OCI-LY7 (cell line): Measurements from ENCODE around the gene PEX11G. TPM values are rescaled to one million over a fixed set of nuclear protein-coding genes. Genes with fewer than 3 reads are reported as not detected.

Experiments
- BruUV-seq: library from RNA; stranded (reverse); fragments of 400-500 nt; replicated peaks from 2 replicates; lab custom pipeline; 2021; lab: Mats Ljungman, UMichigan
- CTCF ChIA-PET: fragments of 300-600 bp; sonication (Branson Sonifier 250); formaldehyde crosslinking; loops from one replicate; lab custom pipeline; 2022; ENCODE audit warnings: antibody characterized with exemption; ENCODE audit not compliant: unreplicated experiment; lab: Charles Lee
- POLR2A ChIA-PET: fragments of 300-600 bp; sonication (Branson Sonifier 250); formaldehyde crosslinking; loops from one replicate; lab custom pipeline; 2022; ENCODE audit warnings: antibody characterized with exemption; lab: Charles Lee
- DNase-seq: peaks from one replicate; pipeline ENCODE4 v3.0.0-alpha.2; 2015; ENCODE audit warnings: low spot score
- H2AFZ ChIP-seq: fragments of 200-600 bp; sonication (generic), shearing (Covaris generic); 2 replicates; pipeline ENCODE4 v1.6.1; 2014; ENCODE audit warnings: mild to moderate bottlenecking, antibody characterized with exemption, low read length, moderate library complexity
- H3K27ac ChIP-seq: fragments of 200-600 bp; sonication (generic); 2 replicates; pipeline ENCODE4 v1.5.1; 2014; ENCODE audit warnings: mixed run types, low read depth, mild to moderate bottlenecking, moderate library complexity, low read length, inconsistent platforms; ENCODE audit not compliant: poor library complexity, severe bottlenecking
- H3K36me3 ChIP-seq: fragments of 200-600 bp; sonication (generic); 2 replicates; pipeline ENCODE4 v1.6.1; 2014; ENCODE audit warnings: mild to moderate bottlenecking, antibody characterized with exemption, low read length, moderate library complexity, mixed read lengths; ENCODE audit not compliant: insufficient read depth
- H3K4me1 ChIP-seq: fragments of 200-600 bp; sonication (generic); 2 replicates; pipeline ENCODE4 v1.5.1; 2014; ENCODE audit warnings: mild to moderate bottlenecking, low read length; ENCODE audit not compliant: insufficient read depth, poor library complexity, severe bottlenecking
- H3K4me2 ChIP-seq: fragments of 200-600 bp; sonication (generic); 2 replicates; pipeline ENCODE4 v1.6.1; 2014; ENCODE audit warnings: mild to moderate bottlenecking, low read length
- H3K4me3 ChIP-seq: fragments of 200-600 bp; sonication (generic); 2 replicates; pipeline ENCODE4 v1.5.1; 2014; ENCODE audit warnings: mild to moderate bottlenecking, low read depth, low read length; ENCODE audit not compliant: poor library complexity, severe bottlenecking
- H3K79me2 ChIP-seq: fragments of 200-600 bp; sonication (generic); 2 replicates; pipeline ENCODE4 v1.6.1; 2016; ENCODE audit warnings: low read depth, mild to moderate bottlenecking, low read length, moderate library complexity, mixed read lengths; ENCODE audit not compliant: insufficient read depth
- H3K9me2 ChIP-seq: fragments of 200-600 bp; sonication (generic); 2 replicates; pipeline ENCODE4 v1.6.1; 2016; ENCODE audit warnings: mild to moderate bottlenecking, low read length, mixed read lengths; ENCODE audit not compliant: insufficient read depth
- H3K9me3 ChIP-seq: fragments of 200-600 bp; sonication (generic); 2 replicates; pipeline ENCODE4 v1.6.1; 2014; ENCODE audit warnings: mild to moderate bottlenecking, mixed run types, low read length, mixed read lengths
- H4K20me1 ChIP-seq: fragments of 200-600 bp; sonication (generic); 2 replicates; pipeline ENCODE4 v1.6.1; 2014; ENCODE audit warnings: mild to moderate bottlenecking, antibody characterized with exemption, low read length, moderate library complexity, mixed read lengths; ENCODE audit not compliant: insufficient read depth
- EZH2phosphoT487 ChIP-seq: fragments of 200-600 bp; sonication (generic); IDR thresholded peaks from 2 replicates; pipeline ENCODE4 v1.6.1; 2018; ENCODE audit warnings: low read depth, borderline replicate concordance, mild to moderate bottlenecking, mixed run types, antibody characterized with exemption, low read length, moderate library complexity, mixed read lengths
- intact Hi-C: fragments of 100-400 bp; cut with micrococcal nuclease; formaldehyde crosslinking; loops from one replicate; pipeline ENCODE4 v1.10.0; 2022; ENCODE audit not compliant: unreplicated experiment
- total RNA-seq, 2 experiments: library from RNA; depleted of rRNA in 1 of 2; stranded (reverse); fragments of >200 nt in 1 of 2; shearing (Covaris generic) in 1 of 2; gene quantifications; 2 replicates each; pipeline ENCODE4 v1.2.3, GENCODE V29; 2014 to 2022
- TF ChIP-seq, protein P1 (sequence below): fragments of 200-600 bp; sonication (generic); conservative IDR thresholded peaks from 2 replicates; pipeline ENCODE4 v1.5.1; 2014; ENCODE audit warnings: mild to moderate bottlenecking, antibody characterized with exemption, low read length, moderate library complexity, mixed read lengths

PEX11G gene
- total RNA-seq, 2 experiments from 2014 or later, result not detected

DNA sequence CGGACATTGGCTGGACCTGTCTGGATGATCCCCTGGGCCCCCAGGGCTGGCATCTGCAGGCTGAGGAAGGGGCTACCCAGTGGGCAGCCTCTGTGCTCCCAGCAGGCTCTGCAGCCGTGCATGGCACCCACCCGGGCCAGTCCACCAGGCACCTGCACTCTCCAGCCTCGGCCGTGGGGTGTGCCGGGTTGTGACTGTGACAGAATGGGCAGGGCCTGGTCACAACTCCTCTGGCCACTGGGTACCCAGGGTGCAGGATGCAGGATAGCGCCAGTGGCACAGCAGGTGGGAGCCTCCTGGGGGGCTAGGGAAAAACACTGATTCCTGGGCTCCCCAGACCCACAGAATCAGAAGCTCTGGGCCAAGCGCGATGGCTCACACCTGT lies 10.0 kb downstream of the PEX11G start:
- no peak for DNase-seq
- TF ChIP-seq, protein P1, sequence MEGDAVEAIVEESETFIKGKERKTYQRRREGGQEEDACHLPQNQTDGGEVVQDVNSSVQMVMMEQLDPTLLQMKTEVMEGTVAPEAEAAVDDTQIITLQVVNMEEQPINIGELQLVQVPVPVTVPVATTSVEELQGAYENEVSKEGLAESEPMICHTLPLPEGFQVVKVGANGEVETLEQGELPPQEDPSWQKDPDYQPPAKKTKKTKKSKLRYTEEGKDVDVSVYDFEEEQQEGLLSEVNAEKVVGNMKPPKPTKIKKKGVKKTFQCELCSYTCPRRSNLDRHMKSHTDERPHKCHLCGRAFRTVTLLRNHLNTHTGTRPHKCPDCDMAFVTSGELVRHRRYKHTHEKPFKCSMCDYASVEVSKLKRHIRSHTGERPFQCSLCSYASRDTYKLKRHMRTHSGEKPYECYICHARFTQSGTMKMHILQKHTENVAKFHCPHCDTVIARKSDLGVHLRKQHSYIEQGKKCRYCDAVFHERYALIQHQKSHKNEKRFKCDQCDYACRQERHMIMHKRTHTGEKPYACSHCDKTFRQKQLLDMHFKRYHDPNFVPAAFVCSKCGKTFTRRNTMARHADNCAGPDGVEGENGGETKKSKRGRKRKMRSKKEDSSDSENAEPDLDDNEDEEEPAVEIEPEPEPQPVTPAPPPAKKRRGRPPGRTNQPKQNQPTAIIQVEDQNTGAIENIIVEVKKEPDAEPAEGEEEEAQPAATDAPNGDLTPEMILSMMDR, result no peak
- no peak for TF ChIP-seq EZH2phosphoT487
- POLR2A ChIA-PET, result no interaction called here
- H3K79me2 ChIP-seq, result no peaks in the 10 kb centered on the region
- H3K9me2 ChIP-seq, result no peaks in the 10 kb centered on the region
- H3K9me3 ChIP-seq, result no peaks in the 10 kb centered on the region
- no peak overlapping the region for H3K4me3 ChIP-seq
- no peak overlapping the region for H3K4me2 ChIP-seq
- H4K20me1 ChIP-seq, result no peaks in the 10 kb centered on the region
- peaks cover 9% of the 10 kb centered on the region; the same call in 1 of the 2 replicates for H3K36me3 ChIP-seq
- no peak overlapping the region for H2AFZ ChIP-seq
- intact Hi-C loops, result no loop called here
- BruUV-seq, result no TSS peak
- no peaks in the 10 kb centered on the region for H3K4me1 ChIP-seq
- CTCF ChIA-PET, result no interaction called here
- no peak overlapping the region for H3K27ac ChIP-seq

DNA sequence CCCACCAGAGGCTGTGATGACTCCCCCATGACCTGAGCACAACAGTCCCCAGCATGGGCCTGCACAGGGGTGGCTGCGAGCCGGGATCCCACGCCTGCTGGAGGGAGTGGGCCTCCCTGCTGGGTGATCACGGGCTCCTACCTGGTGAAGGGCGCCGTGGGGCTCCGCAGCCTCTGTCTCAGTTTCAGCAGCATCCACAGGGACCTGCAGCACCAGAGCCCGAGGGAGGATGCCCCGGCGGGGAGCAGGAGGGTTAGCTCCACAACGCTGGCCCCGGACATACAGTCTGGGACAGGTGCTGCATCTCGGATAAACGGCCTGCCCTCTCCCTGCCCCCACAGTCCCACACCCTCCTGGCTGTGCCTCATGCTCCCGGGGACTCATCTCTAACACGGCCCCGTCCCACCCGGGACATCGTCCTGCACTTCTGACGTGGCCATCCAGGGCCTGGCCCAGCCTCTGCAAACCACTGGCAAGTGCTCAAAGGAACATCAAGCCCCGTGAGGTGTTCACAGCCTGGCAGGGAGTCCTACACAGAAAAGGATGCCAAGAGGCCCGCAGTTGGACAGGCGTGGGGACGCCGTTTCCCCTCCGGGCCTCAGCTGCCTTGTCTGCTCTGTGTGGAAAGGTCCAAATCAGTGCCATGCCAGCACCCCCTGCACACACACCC lies 10.5 kb downstream of the PEX11G start:
- DNase-seq, result no peak
- H2AFZ ChIP-seq, result no peak overlapping the region
- TF ChIP-seq, protein P1, result no peak
- TF ChIP-seq EZH2phosphoT487, result no peak
- CTCF ChIA-PET, result no interaction called here
- H3K4me2 ChIP-seq, result no peak overlapping the region
- no peaks in the 10 kb centered on the region for H4K20me1 ChIP-seq
- no peaks in the 10 kb centered on the region for H3K79me2 ChIP-seq
- POLR2A ChIA-PET, result no interaction called here
- H3K4me1 ChIP-seq, result peaks cover under 1% of the 10 kb centered on the region
- no peaks in the 10 kb centered on the region for H3K9me2 ChIP-seq
- H3K36me3 ChIP-seq, result peaks cover 10% of the 10 kb centered on the region
- no TSS peak for BruUV-seq
- H3K27ac ChIP-seq, result no peak overlapping the region
- intact Hi-C loops, result no loop called here
- no peaks in the 10 kb centered on the region for H3K9me3 ChIP-seq
- H3K4me3 ChIP-seq, result no peak overlapping the region

DNA sequence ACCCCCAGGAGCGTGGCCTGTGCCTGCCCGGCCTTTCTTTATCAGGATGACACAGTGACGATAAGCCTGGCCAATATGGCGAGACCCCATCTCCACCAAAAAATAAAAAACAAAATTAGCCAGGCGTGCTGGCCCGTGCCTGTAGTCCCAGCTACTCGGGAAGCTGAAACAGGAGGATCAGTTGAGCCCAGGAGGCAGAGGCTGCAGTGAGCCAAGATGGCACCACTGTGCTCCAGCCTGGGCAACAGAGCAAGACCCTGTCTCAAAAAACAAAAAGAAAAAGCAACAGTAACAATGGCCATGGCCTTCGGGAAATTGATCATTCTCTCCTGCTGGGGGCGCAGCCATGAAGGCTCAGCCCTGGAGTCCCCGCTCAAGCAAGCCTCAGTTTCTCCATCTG lies 11.1 kb downstream of the PEX11G start:
- DNase-seq, result no peak
- H2AFZ ChIP-seq, result no peak overlapping the region
- no peak overlapping the region for H3K4me3 ChIP-seq
- CTCF ChIA-PET, result no interaction called here
- POLR2A ChIA-PET, result no interaction called here
- no peaks in the 10 kb centered on the region for H3K79me2 ChIP-seq
- TSS peak; percentile 8 for BruUV-seq
- H3K9me3 ChIP-seq, result no peaks in the 10 kb centered on the region
- no peak overlapping the region for H3K4me2 ChIP-seq
- peaks cover 15% of the 10 kb centered on the region for H3K36me3 ChIP-seq
- no peak for TF ChIP-seq EZH2phosphoT487
- TF ChIP-seq, protein P1, result no peak
- H3K27ac ChIP-seq, result no peak overlapping the region
- H4K20me1 ChIP-seq, result no peaks in the 10 kb centered on the region
- peaks cover 6% of the 10 kb centered on the region for H3K4me1 ChIP-seq
- no peaks in the 10 kb centered on the region for H3K9me2 ChIP-seq
- intact Hi-C loops, result no loop called here
